Stimulated activated memory B cell treated with anti-CD40 and anti-IgM and Interleukin-4, amounts not matched to agents 10 μg/mL and 1 μg/mL and 100 μg/mL, for 72 hours (primary cell): ENCODE data around the gene GLIPR1L2.
A peak's percentile ranks its signal among the peaks of the same experiment; 100 is the strongest.
"Not testable (repeated sequence)": the region's sequence is repeated elsewhere in the genome, so short reads cannot be mapped to it uniquely, and the experiment has no call there.

Source experiments
- ATAC-seq: fragments of 150-1000 bp; cut with Tn5 transposase; 2 replicates; pipeline ENCODE4 v1.10.0; 2021
- H3K27ac Mint-ChIP-seq: one replicate; pipeline ENCODE4 v1.8.0; 2022; ENCODE audit warnings: mild to moderate bottlenecking, mixed read lengths
- H3K27me3 Mint-ChIP-seq: one replicate; pipeline ENCODE4 v1.8.0; 2022; ENCODE audit warnings: mixed read lengths
- H3K36me3 Mint-ChIP-seq: one replicate; pipeline ENCODE4 v1.8.0; 2022; ENCODE audit warnings: mixed read lengths
- H3K4me1 Mint-ChIP-seq: one replicate; pipeline ENCODE4 v1.8.0; 2022; ENCODE audit warnings: mixed read lengths
- H3K4me3 Mint-ChIP-seq: one replicate; pipeline ENCODE4 v1.8.0; 2022; ENCODE audit warnings: mild to moderate bottlenecking, moderate library complexity, mixed read lengths
- H3K9me3 Mint-ChIP-seq: one replicate; pipeline ENCODE4 v1.8.0; 2022; ENCODE audit warnings: mixed read lengths

Gene GLIPR1L2

DNA sequence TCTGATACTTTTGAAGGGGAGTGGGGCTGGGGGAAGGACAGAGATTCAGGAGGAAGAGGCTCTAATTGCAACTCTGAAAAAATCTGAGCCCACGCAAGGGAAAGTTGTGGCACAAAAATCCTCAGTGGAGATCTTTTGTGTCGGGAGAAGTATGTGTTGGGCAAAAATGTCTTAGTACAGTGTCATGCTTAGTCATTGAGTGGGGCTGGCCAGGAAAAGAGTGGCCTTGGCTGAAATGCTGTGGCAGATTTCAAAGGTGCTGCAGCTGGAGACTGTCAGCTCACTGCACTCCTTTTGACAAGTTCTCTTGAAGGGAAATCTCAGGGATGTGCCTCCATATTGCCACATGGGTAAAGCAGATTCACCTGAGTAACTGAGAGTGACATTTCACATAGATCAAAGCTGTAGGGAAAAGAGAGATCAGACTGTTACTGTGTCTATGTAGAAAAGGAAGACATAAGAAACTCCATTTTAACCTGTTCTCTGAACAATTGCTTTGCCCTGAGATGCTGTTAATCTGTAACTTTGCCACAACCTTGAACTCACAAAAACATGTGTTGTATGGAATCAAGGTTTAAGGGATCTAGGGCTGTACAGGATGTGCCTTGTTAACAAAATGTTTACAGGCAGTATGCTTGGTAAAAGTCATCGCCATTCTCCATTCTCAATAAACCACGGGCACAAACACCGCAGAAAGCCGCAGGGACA lies 53.7 kb downstream of the GLIPR1L2 start:
- peaks cover 5% of the 10 kb centered on the region for H3K9me3 Mint-ChIP-seq
- H3K27ac Mint-ChIP-seq = no peak overlapping the region
- H3K27me3 Mint-ChIP-seq = peaks cover 15% of the 10 kb centered on the region

DNA sequence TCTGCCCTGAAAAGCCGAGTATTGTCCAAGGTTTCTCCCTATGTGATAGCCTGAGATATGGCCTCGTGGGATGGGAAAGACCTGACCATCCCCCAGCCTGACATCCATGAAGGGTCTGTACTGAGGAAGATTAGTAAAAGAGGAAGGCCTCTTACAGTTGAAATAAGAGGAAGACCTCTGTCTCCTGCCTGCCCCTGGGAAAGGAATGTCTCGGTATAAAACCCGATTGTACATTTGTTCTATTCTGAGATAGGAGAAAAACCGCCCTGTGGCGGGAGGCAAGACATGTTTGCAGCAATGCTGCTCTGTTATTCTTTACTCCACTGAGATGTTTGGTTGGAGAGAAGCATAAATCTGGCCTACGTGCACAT lies 54.2 kb downstream of the GLIPR1L2 start:
- H3K9me3 Mint-ChIP-seq, H3K27ac Mint-ChIP-seq, ATAC-seq, H3K4me3 Mint-ChIP-seq, H3K36me3 Mint-ChIP-seq, H3K4me1 Mint-ChIP-seq: not testable (repeated sequence)
- peaks cover 15% of the 10 kb centered on the region for H3K27me3 Mint-ChIP-seq

More for the DNA sequence above, 53.7 kb downstream of the GLIPR1L2 start:
- no peaks in the 10 kb centered on the region for H3K4me1 Mint-ChIP-seq
- H3K36me3 Mint-ChIP-seq = peaks cover 7% of the 10 kb centered on the region
- no peak for ATAC-seq
- H3K4me3 Mint-ChIP-seq = no peak overlapping the region

DNA sequence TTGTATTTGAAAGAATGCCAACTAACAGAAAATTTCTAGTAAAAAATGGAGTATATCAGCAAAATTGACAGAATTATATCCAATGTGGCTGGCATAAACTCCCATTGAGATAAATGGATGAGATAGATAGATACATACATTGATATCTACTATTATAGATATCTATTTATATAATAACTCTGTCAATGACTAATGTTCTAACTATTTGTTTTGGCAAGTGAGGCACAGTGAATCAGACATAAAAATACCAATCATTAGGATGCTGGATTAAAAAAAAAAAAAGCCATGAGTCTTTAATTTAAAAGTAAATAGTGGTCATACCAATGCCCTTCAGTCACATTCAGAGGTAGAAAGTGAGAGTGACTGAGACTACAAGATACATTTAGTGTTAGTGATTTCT lies 56.0 kb downstream of the GLIPR1L2 start:
- ATAC-seq = no peak
- H3K36me3 Mint-ChIP-seq = no peaks in the 10 kb centered on the region
- H3K9me3 Mint-ChIP-seq = no peaks in the 10 kb centered on the region
- H3K27ac Mint-ChIP-seq = no peak overlapping the region
- H3K27me3 Mint-ChIP-seq = peaks cover 3% of the 10 kb centered on the region
- H3K4me1 Mint-ChIP-seq = no peaks in the 10 kb centered on the region
- no peak overlapping the region for H3K4me3 Mint-ChIP-seq

DNA sequence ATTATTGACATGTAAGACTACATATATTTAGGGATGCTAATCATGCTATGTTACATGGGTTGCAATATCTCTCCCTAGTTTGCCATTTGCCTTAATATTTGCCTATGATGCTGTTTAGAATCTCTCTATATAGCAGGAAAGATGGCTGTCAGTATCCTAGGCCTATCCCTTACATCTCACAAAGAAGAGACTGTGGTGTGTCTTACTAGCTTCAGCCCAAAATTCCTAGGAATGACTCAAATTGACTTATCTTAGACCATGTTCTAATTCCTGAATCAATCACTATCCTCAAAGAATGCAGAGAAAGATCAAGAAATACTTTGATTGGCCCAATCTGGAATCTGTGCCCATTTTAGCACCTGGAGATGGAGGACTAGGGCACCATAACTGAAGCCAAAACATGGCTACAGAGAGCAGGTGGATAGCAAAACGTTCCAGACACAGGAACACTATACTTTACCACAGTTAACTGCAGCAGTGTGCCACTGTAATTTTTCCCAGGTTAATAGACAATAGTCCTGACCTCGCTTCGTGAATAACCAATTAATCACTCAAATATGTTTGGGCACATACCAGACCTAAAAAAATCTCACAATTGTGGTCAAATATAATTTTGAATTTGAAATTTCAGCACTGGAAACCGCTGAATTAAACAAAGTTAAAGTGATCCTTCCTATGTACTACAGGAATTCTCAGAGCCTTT lies 57.0 kb downstream of the GLIPR1L2 start:
- H3K4me1 Mint-ChIP-seq = no peaks in the 10 kb centered on the region
- ATAC-seq = no peak
- no peaks in the 10 kb centered on the region for H3K27me3 Mint-ChIP-seq
- no peaks in the 10 kb centered on the region for H3K9me3 Mint-ChIP-seq
- no peaks in the 10 kb centered on the region for H3K36me3 Mint-ChIP-seq
- no peak overlapping the region for H3K27ac Mint-ChIP-seq
- H3K4me3 Mint-ChIP-seq = no peak overlapping the region

DNA sequence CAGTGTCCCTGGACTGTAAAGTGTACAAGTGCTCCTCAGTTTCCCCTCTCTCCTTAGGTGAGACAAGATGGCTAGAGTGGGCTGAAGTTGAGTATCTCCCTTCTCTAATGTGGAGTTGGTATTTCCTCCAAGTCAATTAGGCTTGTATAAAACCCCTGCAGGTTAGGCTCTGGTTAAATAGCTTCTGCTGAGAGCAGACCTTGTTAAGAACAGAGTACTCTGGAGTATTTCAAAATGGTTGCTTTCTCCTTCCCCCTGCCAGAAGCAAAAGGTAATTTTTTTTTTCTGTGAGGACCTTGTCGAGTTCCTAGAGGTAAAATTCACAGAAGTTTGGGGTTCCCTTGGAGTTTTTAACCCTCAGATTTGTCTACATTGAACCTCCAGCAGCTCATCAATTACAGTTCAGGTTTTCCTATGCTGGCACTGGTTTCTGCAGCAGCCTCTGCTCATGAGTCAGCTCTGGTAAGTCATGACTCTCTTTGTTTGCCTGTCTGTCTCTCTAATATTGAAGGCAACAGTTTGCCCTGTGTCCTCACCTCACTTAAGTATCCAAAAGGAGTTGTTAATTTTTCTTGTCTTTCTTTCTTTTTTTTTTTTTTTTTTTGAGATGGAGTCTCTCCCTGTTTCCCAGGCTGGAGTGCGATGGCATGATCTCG lies 61.9 kb downstream of the GLIPR1L2 start:
- Mint-ChIP-seq H3K36me3 (peaks cover 9% of the 10 kb centered on the region), H3K9me3 (peaks cover 9% of the 10 kb centered on the region), H3K4me3 (no peak overlapping the region), H3K27me3 (no peaks in the 10 kb centered on the region), H3K4me1 (no peaks in the 10 kb centered on the region), H3K27ac (no peak overlapping the region)
- no peak for ATAC-seq

DNA sequence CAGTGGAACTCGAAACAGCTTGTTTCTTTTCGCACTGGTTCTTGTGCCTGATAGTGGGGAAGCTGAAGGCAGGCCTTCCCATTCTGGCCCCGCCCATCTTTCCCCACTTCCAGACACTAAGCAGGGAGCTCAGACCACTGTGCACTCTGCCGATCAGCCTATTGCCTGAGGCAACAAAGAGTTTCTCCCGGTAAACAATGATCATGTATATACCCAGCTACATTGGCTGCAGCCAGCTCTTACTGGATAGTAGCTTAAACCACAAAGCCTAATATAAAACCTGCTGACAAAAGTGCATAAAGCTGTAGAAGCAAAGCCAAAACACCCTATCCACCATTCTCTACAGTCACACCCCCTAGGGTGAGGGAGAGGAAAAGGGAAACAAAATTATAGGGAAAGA lies 65.0 kb downstream of the GLIPR1L2 start:
- no peak overlapping the region for H3K27ac Mint-ChIP-seq
- H3K4me3 Mint-ChIP-seq = no peak overlapping the region
- H3K4me1 Mint-ChIP-seq = no peaks in the 10 kb centered on the region
- H3K27me3 Mint-ChIP-seq = no peaks in the 10 kb centered on the region
- H3K9me3 Mint-ChIP-seq = peaks cover 13% of the 10 kb centered on the region
- H3K36me3 Mint-ChIP-seq = peaks cover 10% of the 10 kb centered on the region
- no peak for ATAC-seq

DNA sequence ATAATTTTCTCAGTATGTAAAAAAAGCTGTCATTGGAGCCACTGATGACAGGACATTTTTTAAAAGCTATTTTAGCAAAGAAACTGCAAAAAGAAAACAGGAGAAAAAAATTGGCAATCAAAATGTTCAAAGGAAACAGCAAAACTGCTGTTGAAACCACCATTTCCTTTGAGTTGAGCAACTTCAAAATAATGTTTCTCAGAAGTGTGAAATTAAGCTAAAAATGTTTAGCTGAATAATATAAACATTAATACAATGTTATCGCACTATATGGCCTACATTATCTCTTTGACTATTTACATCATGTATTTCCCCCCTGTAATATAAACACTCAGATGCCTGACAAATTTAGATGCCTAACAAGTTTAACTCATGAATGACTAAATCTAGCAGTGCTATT lies 66.3 kb downstream of the GLIPR1L2 start:
- H3K27me3 Mint-ChIP-seq = no peaks in the 10 kb centered on the region
- H3K36me3 Mint-ChIP-seq = peaks cover 10% of the 10 kb centered on the region
- H3K27ac Mint-ChIP-seq = no peak overlapping the region
- ATAC-seq = no peak
- H3K4me3 Mint-ChIP-seq = no peak overlapping the region
- H3K4me1 Mint-ChIP-seq = no peaks in the 10 kb centered on the region
- peaks cover 13% of the 10 kb centered on the region for H3K9me3 Mint-ChIP-seq

DNA sequence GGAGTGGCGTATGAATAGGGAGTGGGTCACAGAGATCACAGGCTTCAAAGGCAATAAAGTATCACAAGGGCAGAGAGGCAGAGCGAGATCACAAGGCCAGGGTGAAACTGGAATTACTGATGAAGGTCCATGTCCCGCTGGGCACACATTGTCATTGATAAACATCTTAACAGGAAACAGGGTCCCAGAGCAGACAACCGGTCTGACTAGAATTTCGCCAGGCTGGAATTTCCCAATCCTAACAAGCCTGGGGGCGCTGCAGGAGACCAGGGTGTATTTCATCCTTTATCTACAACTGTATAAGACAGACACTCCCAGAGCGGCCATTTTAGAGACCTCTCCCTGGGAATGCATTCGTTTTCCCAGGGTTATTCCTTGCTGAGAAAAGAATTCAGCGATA lies 67.0 kb downstream of the GLIPR1L2 start:
- not testable (repeated sequence) for H3K4me3 Mint-ChIP-seq, ATAC-seq, H3K27ac Mint-ChIP-seq, H3K4me1 Mint-ChIP-seq, H3K27me3 Mint-ChIP-seq
- Mint-ChIP-seq H3K9me3 (peaks cover 13% of the 10 kb centered on the region), H3K36me3 (peaks cover 10% of the 10 kb centered on the region)

DNA sequence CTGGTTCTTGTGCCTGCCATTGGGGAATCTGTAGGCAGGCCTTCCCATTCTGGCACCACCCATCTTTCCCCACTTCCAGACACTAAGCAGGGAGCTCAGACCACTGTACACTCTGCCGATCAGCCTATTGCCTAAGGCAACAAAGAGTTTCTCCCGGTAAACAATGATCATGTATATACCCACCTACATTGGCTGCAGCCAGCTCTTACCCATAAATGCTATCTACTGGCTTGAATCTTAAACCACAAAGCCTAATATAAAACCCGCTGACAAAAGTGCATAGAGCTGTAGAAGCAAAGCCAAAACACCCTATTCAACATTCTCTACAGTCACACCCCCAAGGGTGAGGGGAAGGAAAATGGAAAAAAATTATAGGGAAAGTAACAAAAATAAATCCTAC lies 68.9 kb downstream of the GLIPR1L2 start:
- Mint-ChIP-seq H3K4me1 (no peaks in the 10 kb centered on the region), H3K4me3 (no peak overlapping the region)
- ATAC-seq = no peak

DNA sequence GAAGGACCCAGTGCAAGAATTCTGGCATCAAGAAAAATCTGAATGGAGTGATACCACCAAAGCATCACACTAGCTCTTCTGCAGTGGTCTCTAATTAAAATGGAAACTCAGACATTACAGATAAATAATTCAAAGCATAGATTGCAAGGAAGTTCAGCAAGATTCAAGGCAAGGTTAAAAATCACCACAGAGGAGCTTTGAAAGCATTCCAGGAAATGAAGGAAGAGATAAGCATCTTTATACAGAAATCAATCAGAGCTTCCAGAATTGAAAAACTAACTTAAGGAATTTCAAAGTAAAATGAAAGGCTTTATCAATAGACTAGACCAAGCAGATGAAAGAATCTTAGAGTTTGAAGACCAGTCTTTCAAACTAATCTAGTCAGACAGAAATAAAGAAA lies 69.3 kb downstream of the GLIPR1L2 start:
- peaks cover 13% of the 10 kb centered on the region for H3K9me3 Mint-ChIP-seq
- H3K4me3 Mint-ChIP-seq = no peak overlapping the region
- H3K27ac Mint-ChIP-seq = no peak overlapping the region
- no peaks in the 10 kb centered on the region for H3K4me1 Mint-ChIP-seq
- H3K36me3 Mint-ChIP-seq = peaks cover 10% of the 10 kb centered on the region
- no peak for ATAC-seq
- no peaks in the 10 kb centered on the region for H3K27me3 Mint-ChIP-seq

More for the DNA sequence above, 68.9 kb downstream of the GLIPR1L2 start:
- Mint-ChIP-seq H3K9me3 (peaks cover 13% of the 10 kb centered on the region), H3K36me3 (peaks cover 10% of the 10 kb centered on the region), H3K27me3 (no peaks in the 10 kb centered on the region), H3K27ac (no peak overlapping the region)

DNA sequence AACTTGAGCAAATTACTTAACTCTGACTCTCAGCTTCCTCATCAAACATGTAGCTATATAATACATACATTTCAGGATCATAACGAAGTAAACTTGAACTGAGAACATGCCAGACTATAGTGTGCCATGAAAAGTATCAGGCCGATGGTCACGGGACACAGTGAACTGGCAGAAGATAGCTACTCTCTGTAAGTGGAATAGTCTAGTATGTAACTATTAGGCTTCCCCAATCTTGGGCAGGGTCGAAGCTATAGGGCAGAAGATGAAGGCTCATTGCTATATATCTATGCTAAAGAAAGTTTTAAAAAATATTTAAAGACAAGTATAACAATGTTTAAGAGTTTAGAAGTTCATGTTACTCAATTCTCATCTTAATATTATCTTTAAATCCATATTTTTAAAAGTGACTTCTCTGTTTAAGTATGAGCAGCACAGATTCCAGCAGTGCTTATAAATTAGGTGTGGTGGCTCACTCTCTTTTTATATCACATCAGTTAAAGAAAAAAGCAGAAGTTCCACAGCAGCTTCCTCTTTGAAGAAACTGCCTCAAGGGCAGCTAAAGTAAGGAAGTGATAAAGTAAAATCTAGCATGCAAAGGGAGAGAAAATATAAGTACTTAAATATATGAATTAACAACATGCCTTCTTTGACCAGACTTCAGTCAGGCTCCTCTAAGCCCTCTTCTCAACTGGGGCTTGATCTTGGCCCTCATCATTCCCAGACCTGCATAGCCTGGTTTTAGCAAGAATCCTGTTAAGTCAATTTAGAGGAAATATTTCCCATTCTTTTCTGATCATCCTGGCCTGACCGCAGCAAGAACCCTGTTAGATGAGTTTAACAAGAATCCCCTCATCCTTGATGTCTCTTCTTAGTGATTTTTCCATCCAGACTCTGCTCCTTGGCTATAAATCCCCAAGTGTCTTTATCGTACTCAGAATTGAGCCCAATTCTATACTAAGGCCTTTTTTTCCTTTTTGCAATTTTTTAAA lies 81.3 kb downstream of the GLIPR1L2 start:
- no peaks in the 10 kb centered on the region for H3K9me3 Mint-ChIP-seq
- no peak overlapping the region for H3K4me3 Mint-ChIP-seq
- peak overlapping the region; percentile 85 for H3K27ac Mint-ChIP-seq
- peak; percentile 87 for ATAC-seq
- H3K36me3 Mint-ChIP-seq = no peaks in the 10 kb centered on the region
- H3K27me3 Mint-ChIP-seq = no peaks in the 10 kb centered on the region
- H3K4me1 Mint-ChIP-seq = peaks cover 25% of the 10 kb centered on the region

DNA sequence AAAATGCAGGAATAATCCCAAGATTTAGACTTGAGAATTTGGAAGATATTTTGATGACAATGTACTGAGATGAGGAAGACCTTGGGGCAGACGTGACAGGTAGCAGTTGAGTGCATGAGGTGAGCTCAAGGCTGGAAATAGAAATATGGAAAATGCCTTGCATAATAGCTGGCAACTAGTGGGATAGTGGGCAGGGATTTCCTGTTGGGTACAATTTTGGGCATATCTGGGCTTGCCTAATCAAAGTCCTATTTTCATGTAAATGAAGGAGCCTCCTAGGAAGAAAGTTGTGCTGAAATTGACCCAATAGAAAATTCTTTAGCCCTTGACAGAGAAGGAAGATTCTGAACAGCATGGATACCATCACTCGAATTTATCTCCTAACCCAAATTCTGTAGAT lies 83.2 kb downstream of the GLIPR1L2 start:
- ATAC-seq = no peak
- no peak overlapping the region for H3K27ac Mint-ChIP-seq
- peaks cover 45% of the 10 kb centered on the region for H3K4me1 Mint-ChIP-seq
- no peaks in the 10 kb centered on the region for H3K27me3 Mint-ChIP-seq
- H3K9me3 Mint-ChIP-seq = no peaks in the 10 kb centered on the region
- H3K4me3 Mint-ChIP-seq = no peak overlapping the region
- no peaks in the 10 kb centered on the region for H3K36me3 Mint-ChIP-seq

DNA sequence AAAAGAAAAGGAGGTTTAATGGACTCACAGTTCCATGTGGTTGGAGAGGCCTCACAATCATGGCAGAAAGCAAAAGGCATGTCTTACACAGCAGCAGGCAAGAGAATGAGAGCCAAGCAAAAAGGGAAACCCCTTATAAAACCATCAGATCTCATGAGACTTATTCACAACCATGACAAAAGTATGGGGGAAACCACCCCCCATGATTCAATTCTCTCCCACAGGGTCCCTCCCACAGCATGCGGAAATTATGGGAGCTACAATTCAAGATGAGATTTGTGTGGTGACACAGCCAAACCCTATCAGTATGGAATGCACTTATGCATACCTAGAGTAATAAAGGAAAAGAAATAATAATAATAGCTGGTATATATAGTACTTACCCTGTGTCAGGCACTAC lies 85.2 kb downstream of the GLIPR1L2 start:
- Mint-ChIP-seq H3K4me1 (peaks cover 54% of the 10 kb centered on the region), H3K4me3 (no peak overlapping the region), H3K27ac (no peak overlapping the region), H3K27me3 (no peaks in the 10 kb centered on the region), H3K36me3 (no peaks in the 10 kb centered on the region), H3K9me3 (no peaks in the 10 kb centered on the region)
- no peak for ATAC-seq

DNA sequence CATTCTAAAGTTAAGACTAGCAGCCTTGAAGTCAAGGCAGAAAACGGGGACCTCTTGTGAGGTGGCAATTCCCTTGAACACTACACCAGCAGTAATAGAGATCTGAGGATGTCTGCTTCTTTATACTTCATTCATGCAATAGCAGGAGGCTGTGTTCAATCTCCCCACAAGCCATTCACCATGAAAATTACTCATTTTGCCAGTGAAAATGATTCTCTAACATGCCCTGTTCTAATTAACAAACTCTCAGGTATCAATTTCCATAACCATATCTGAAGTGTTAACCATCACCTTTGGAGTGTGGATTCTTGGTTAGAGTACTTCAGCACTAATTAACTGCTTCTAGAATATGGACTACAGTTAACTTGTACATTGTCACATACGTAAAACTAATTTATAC lies 86.2 kb downstream of the GLIPR1L2 start:
- H3K36me3 Mint-ChIP-seq = no peaks in the 10 kb centered on the region
- no peak overlapping the region for H3K27ac Mint-ChIP-seq
- H3K4me1 Mint-ChIP-seq = peaks cover 55% of the 10 kb centered on the region
- ATAC-seq = no peak
- no peaks in the 10 kb centered on the region for H3K27me3 Mint-ChIP-seq
- no peak overlapping the region for H3K4me3 Mint-ChIP-seq
- no peaks in the 10 kb centered on the region for H3K9me3 Mint-ChIP-seq
